Measurements from ENCODE around the gene PERCC1.

Gene PERCC1

GRCh38 chr16:1412847-1413246, 18.0 kb upstream of the PERCC1 start:
- DNase-seq (ENCODE audit: low spot score): no peak

- DNase-seq (ENCODE audit: low spot score): peak; percentile 67
Measured at GRCh38 chr16:1413684-1414531, 17.0 kb upstream of the PERCC1 start.

DNA sequence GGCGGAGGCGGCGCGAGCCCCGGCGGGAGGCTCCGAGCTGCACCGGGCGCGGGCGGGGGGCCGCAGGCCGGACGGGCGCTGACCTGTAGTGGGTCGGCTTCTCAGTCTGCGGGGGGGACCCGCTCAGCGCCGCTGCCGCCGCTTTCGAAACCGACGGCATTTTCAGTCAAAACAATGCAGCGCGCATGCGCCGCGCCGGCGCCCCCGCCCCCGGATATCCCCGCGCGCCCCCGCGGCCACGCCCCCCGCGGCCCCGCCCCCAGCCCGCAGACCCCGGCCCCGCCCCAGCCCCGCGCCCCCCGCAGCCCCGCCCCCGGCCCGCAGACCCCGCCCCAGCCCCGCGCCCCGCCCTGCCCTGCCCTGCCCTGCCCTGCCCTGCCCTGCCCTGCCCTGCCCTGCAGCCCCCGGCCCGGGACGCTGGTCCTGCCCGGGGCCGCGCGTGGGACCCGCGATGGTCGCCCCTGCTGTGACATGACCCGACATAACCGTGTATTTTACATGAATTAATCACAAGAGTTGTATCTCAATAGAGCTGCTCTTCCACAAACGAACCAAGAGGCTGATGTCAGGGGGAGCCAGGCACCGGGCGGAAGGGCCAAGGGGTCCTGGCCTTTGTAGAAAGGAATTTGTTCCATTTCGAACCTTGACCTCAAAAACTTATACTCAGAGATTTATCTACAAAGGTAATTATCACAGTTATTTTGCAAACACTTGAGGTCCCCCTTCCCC, 16.2 kb upstream of the PERCC1 start, which contains the start of gene UNKL:
TSS of gene UNKL (minus strand) at position 173 of the 729 bp plus-strand sequence. CDS start at position 160, 13 bp downstream.
- DNase-seq (ENCODE audit: low spot score): peak; percentile 82

DNA sequence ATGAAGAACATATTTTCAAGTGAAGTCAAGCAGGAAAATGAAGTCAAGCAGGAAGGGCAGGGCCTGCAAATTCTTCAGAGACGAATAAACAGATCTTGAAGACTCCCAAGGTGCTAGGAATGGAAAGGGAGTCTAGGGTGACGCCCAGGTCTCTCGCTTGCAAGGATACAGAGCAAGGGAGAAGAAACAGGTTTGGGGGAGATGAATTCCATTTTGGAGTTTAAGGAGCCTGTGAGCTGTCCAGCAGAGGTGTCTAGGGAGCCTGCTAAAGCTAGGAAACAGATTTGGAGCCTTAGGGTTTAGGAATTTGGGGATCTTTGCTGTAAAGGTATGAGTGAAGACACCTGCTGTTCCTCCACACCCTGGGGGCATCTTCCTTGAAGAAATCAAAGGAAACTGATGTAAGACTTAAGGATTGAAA, 14.3 kb upstream of the PERCC1 start:
- no peak for DNase-seq (ENCODE audit: low spot score)

- no peak for DNase-seq (ENCODE audit: low spot score)
Measured at GRCh38 chr16:1420111-1420539, 10.8 kb upstream of the PERCC1 start.

- DNase-seq (ENCODE audit: low spot score): no peak
Measured at GRCh38 chr16:1422076-1422475, 8.8 kb upstream of the PERCC1 start.

- DNase-seq (ENCODE audit: low spot score): no peak
Measured at GRCh38 chr16:1424028-1424427, 6.8 kb upstream of the PERCC1 start.

DNA sequence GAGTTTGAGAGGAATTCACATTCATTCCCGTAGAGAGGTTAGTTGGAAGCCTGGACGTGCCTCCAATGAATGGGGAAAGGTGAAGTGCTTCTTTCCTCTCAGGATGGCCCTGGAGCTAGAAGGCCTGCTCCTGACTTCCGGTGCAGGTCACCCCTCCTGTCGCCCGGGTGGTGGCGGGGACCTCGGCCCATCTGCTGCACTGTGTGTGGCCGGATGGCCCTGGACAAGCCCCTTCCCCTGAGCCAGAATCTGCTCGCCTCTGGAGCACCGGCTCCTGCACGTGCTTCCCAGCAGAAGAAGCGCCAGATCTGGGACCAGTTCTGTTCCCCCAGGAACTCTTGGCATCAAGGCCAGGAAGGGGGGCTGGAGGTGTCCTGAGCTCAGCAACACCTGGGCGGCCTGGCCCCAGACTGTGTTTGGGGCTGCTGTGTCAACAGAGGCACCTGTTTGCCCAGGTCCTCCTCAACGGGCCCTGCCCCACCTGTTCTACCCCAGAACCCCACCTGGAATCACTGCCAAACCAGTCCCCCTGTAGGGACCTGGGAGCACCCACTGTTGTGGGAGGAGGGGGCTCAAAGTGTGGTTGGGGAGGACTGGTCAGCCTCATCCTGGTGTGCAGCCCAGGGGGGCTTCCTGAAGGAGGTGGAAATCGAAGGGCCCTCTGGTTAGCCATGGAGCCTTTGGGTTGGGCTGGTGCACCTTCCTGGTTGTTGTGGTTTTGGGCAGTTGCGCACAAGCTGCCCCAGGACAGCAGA, 5.1 kb upstream of the PERCC1 start:
- no peak for DNase-seq (ENCODE audit: low spot score)

DNA sequence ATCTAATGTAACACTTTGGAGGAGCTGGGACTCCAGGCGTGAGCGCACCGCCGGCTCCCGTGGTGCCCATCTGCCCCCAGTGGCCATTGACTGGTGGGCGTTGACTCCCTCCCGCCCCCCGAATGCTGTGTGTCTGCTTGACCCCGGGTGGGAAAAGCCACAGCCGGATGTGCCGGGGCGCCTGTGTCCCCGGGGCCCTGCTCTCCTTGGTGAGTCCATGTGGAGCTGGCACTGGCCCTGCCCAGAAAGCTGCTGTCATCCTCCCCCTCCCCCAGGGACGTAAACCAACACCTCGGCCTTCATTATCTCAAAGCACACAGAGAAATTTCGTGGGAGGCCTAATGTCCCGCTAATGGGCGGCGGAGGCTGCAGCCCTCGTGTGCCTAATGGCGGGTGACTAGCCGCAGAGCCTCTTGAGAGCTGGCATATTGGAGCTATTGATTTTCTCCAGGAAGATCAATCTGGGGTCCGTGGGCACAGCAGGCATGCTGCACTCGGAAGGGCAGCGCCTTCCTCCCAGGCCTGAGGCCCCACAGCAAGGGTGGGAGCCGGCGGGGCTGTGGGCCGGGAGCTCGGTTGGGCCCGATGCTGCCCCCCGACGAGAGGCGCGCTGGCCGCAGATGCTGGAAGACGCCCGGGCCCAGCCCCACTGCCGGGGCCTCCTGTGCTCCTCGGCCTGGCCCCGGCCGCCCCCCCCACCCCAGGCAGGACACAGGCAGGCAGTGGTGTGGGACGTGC, 4.0 kb upstream of the PERCC1 start:
- DNase-seq (ENCODE audit: low spot score): no peak

- DNase-seq (ENCODE audit: low spot score): no peak
Measured at GRCh38 chr16:1427473-1428461, 3.1 kb upstream of the PERCC1 start.

- DNase-seq (ENCODE audit: low spot score): peak; percentile 43
Measured at GRCh38 chr16:1428511-1428910, 2.4 kb upstream of the PERCC1 start.

- DNase-seq (ENCODE audit: low spot score): no peak
Measured at GRCh38 chr16:1429012-1429411, 1.9 kb upstream of the PERCC1 start.

DNA sequence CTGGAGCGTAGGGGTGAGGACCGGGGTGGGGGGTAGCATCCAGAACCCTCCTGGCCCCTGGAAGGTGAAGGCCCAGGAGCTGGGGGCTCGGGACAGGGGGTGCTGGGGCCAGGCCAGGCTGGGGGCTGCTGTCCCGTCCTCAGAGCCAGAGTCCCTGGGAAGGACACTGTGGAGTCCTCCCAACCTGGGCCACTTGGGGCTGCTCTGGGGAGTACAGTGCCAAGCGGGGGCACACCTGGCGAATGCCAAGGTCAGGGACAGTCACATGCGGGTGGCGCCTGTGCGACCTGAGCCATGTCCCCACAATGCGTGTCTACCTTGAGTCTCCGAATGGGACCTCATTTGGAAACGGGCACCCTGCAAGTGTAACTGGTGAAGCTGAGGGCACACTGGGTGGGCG, 1.2 kb upstream of the PERCC1 start:
- no peak for DNase-seq (ENCODE audit: low spot score)

GRCh38 chr16:1430214-1430758, 592 bp upstream of the PERCC1 start:
- DNase-seq (ENCODE audit: low spot score): no peak

- no peak for DNase-seq (ENCODE audit: low spot score)
Measured at GRCh38 chr16:1431497-1432270, 806 bp downstream of the PERCC1 start.

DNA sequence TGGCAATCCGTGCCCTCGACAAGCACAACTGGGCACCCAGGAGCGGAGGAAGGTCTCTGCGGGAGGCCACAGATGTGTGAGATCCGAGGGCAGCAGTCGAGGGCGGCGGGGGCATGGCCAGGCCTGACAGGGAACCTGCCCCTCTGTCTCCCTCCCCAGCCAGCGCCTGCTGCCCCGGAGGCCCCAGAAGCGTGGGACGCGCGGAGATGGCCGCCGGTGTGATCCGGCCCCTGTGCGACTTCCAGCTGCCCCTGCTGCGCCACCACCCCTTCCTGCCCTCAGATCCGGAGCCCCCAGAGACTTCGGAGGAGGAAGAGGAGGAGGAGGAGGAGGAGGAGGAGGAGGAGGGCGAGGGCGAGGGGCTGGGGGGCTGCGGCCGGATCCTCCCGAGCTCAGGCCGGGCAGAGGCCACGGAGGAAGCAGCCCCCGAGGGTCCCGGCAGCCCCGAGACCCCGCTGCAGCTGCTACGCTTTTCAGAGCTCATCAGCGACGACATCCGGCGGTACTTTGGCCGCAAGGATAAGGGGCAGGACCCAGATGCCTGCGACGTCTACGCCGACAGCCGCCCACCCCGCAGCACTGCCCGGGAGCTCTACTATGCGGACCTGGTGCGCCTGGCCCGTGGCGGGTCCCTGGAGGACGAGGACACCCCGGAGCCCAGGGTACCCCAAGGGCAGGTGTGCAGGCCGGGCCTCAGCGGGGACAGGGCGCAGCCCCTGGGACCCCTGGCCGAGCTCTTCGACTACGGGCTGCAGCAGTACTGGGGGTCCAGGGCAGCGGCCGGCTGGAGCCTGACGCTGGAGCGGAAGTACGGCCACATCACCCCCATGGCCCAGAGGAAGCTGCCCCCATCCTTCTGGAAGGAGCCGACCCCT, 1.7 kb downstream of the PERCC1 start:
- no peak for DNase-seq (ENCODE audit: low spot score)

DNA sequence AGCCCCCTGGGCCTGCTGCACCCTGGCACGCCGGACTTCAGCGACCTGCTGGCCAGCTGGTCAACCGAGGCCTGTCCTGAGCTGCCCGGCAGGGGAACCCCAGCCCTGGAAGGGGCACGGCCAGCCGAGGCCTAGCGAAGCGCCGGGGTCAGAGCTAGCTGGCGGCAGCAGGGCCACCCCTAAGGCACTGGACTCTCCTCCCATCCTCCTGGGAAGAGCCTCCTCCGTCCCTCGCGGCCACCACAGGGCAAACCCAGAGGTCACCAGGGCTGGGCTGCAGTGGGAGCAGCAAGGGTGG, 2.3 kb downstream of the PERCC1 start:
- no peak for DNase-seq (ENCODE audit: low spot score)

GRCh38 chr16:1433756-1434155, 2.9 kb downstream of the PERCC1 start:
- no peak for DNase-seq (ENCODE audit: low spot score)
